K562 (cell line): Measurements from ENCODE around the gene KRT75. TPM values are rescaled to one million over a fixed set of nuclear protein-coding genes. Genes with fewer than 3 reads are reported as not detected.

Experiments
- ATAC-seq: fragments of 200-7000 bp; cut with Tn5 transposase; 3 replicates; pipeline ENCODE4 v1.9.1; 2020; ENCODE audit warnings: moderate library complexity
- BruUV-seq: library from RNA; stranded (reverse); fragments of 400-500 nt; replicated peaks from 2 replicates; lab custom pipeline; 2021; lab: Mats Ljungman, UMichigan
- CTCF ChIA-PET: fragments of 300-600 bp; formaldehyde crosslinking; extraction: SDS; loops from one replicate; lab custom pipeline; 2021; ENCODE audit warnings: low intra/inter-chr PET ratio; lab: Yijun Ruan, JAX
- POLR2A ChIA-PET: fragments of 300-600, 350-650 bp; sonication (Branson Sonifier 250); formaldehyde crosslinking; extraction: SDS; loops from one replicate; lab custom pipeline; 2021; ENCODE audit warnings: antibody characterized with exemption, inconsistent platforms; lab: Yijun Ruan, JAX
- DNase-seq, 4 experiments: peaks; one replicate each; pipeline versions ENCODE4 v3.0.0 to v3.0.0-alpha.2; 2011 to 2018; ENCODE audit warnings: low spot score in 3 of 4, mixed read lengths in 3 of 4; ENCODE audit errors: extremely low read depth in 1 of 4
- FAIRE-seq: peaks from 2 replicates; lab custom pipeline; 2011; peaks lifted over from hg19 to GRCh38; lab: Jason Lieb, UNC
- H2AFZ ChIP-seq: 2 replicates; pipeline ENCODE4 v1.6.0; 2011; ENCODE audit warnings: low read depth, low read length, control low read depth, inconsistent platforms
- H3K27ac ChIP-seq: fragments of 200-600 bp; 3 replicates; pipeline ENCODE4 v1.8.0; 2011; ENCODE audit warnings: low read depth, mild to moderate bottlenecking, control low read depth, inconsistent platforms, low read length, moderate library complexity, mixed read lengths; ENCODE audit errors: extremely low read depth
- H3K27me3 ChIP-seq, 2 experiments: fragments of 300-600 bp in 1 of 2; 2 replicates in 1 of 2; 3 replicates in 1 of 2; pipeline versions ENCODE4 v1.6.0 to v1.8.0; 2011; ENCODE audit warnings: inconsistent platforms in 2 of 2, low read length in 2 of 2, mild to moderate bottlenecking in 1 of 2, mixed read lengths in 1 of 2, moderate library complexity in 1 of 2; ENCODE audit not compliant: control insufficient read depth in 2 of 2, insufficient read depth in 2 of 2
- H3K36me3 ChIP-seq: fragments of 300-600 bp; 3 replicates; pipeline ENCODE4 v1.8.0; 2011; ENCODE audit warnings: mild to moderate bottlenecking, low read length, inconsistent platforms; ENCODE audit not compliant: control insufficient read depth, insufficient read depth
- H3K4me1 ChIP-seq, 2 experiments: fragments of 200-600 bp in 1 of 2; replicated peaks in 1 of 2; 2 replicates in 1 of 2; 3 replicates in 1 of 2; pipeline versions ENCODE4 v1.5.1 to v1.8.0; 2011; ENCODE audit warnings: inconsistent platforms in 2 of 2, low read length in 2 of 2, mild to moderate bottlenecking in 1 of 2, mixed read lengths in 1 of 2, moderate library complexity in 1 of 2; ENCODE audit not compliant: control insufficient read depth in 2 of 2, insufficient read depth in 2 of 2
- H3K4me2 ChIP-seq: 2 replicates; pipeline ENCODE4 v1.6.1; 2011; ENCODE audit warnings: low read length, control low read depth, inconsistent platforms, mixed read lengths; ENCODE audit not compliant: insufficient read depth
- H3K4me3 ChIP-seq: fragments of 200-600 bp; sonication (generic), shearing (Covaris generic); 2 replicates; pipeline ENCODE4 v1.5.1; 2016; ENCODE audit warnings: control low read depth, inconsistent platforms
- H3K79me2 ChIP-seq: fragments of 200-600 bp; 3 replicates; pipeline ENCODE4 v1.8.0; 2011; ENCODE audit warnings: low read length, inconsistent platforms; ENCODE audit not compliant: control insufficient read depth, insufficient read depth
- H3K9ac ChIP-seq, 2 experiments: 2 replicates each; pipeline versions ENCODE4 v1.6.0 to v1.6.1; 2011; ENCODE audit warnings: low read depth in 2 of 2, low read length in 2 of 2, control low read depth in 1 of 2, inconsistent platforms in 1 of 2, mild to moderate bottlenecking in 1 of 2, mixed read lengths in 1 of 2; ENCODE audit not compliant: insufficient read depth in 1 of 2
- H3K9me1 ChIP-seq: one replicate; pipeline ENCODE4 v1.6.0; 2011; ENCODE audit warnings: inconsistent platforms, mild to moderate bottlenecking, low read length, moderate library complexity; ENCODE audit not compliant: control insufficient read depth, insufficient read depth
- H3K9me3 ChIP-seq: replicated peaks from 2 replicates; pipeline ENCODE4 v1.5.1; 2011; ENCODE audit warnings: low read depth, low read length, inconsistent platforms; ENCODE audit not compliant: control insufficient read depth, insufficient read depth
- H4K20me1 ChIP-seq: replicated peaks from 2 replicates; pipeline ENCODE4 v1.6.1; 2011; ENCODE audit warnings: low read length, inconsistent platforms, mixed read lengths; ENCODE audit not compliant: control insufficient read depth, insufficient read depth
- CBX2 ChIP-seq: fragments of 200-600 bp; sonication (generic); IDR thresholded peaks from one replicate; pipeline ENCODE4 v1.6.1; 2012; ENCODE audit warnings: mild to moderate bottlenecking, low read length, inconsistent platforms; ENCODE audit not compliant: insufficient read depth, poor library complexity, severe bottlenecking
- FOXA1 ChIP-seq: fragments of 450-650 bp; IDR thresholded peaks from 2 replicates; pipeline ENCODE4 v1.6.1; 2016; ENCODE audit warnings: mild to moderate bottlenecking, borderline replicate concordance
- KDM1A ChIP-seq, 2 experiments: fragments of 450-650 bp; IDR thresholded peaks; 2 replicates each; pipeline ENCODE4 v1.6.1; 2016; ENCODE audit warnings: mild to moderate bottlenecking in 2 of 2
- MCM5 ChIP-seq: fragments of 450-650 bp; IDR thresholded peaks from 2 replicates; pipeline ENCODE4 v1.6.1; 2016; ENCODE audit warnings: low read depth
- RBM15 ChIP-seq: fragments of 200-400 bp; formaldehyde crosslinking; IDR thresholded peaks from 2 replicates; pipeline ENCODE4 v1.6.1; 2018; ENCODE audit warnings: mild to moderate bottlenecking, low read length, moderate library complexity; ENCODE audit not compliant: insufficient read depth
- STAT5A ChIP-seq: IDR thresholded peaks from 2 replicates; pipeline ENCODE4 v1.6.1; 2012; ENCODE audit warnings: low read length, inconsistent platforms, borderline replicate concordance
- TCF7 ChIP-seq: sonication (generic); IDR thresholded peaks from 2 replicates; pipeline ENCODE4 v1.6.1; 2016; ENCODE audit warnings: antibody characterized with exemption, borderline replicate concordance
- TRIM25 ChIP-seq: fragments of 450-650 bp; IDR thresholded peaks from 2 replicates; pipeline ENCODE4 v1.7.0; 2016; ENCODE audit warnings: borderline replicate concordance
- ZNF121 ChIP-seq: sonication (generic); formaldehyde crosslinking; conservative IDR thresholded peaks from 2 replicates; pipeline ENCODE4 v1.8.0; 2022; ENCODE audit warnings: missing genetic modification reagents
- WGBS: fragments of 100-300 bp; shearing (Covaris generic); methylation state at CpG from one replicate; pipeline ENCODE4 v1.1.6; 2016; ENCODE audit warnings: low coverage, mixed read lengths; ENCODE audit not compliant: insufficient coverage; ENCODE audit errors: missing lambda C conversion rate; 5-methylcytosine and 5-hydroxymethylcytosine counted together
- in situ Hi-C: fragments of 300-500 bp; cut with MboI; formaldehyde crosslinking; loops from 4 replicates; pipeline ENCODE4 v1.15.0; 2018; ENCODE audit warnings: inconsistent platforms, mixed read lengths
- intact Hi-C: fragments of 100-400 bp; cut with micrococcal nuclease; formaldehyde crosslinking; loops from 2 replicates; pipeline ENCODE4 v1.14.2; 2022
- polyA plus RNA-seq, 8 experiments: library from polyadenylated mRNA; depleted of rRNA in 4 of 8; stranded (reverse) in 5 of 8; unstranded in 3 of 8; fragments of >200 nt; fragmentation: Nextera tagmentation in 2 of 8; fragmentation: Illumina TruSeq in 1 of 8; extraction: Ambion mirVana in 2 of 8; extraction: Trizol in 1 of 8; gene quantifications; 2 replicates each; pipeline versions ENCODE4 v1.2.1 to v1.2.3, GENCODE V29; 2011 to 2014; ENCODE audit warnings: inconsistent platforms in 1 of 8, missing spikeins in 1 of 8
- total RNA-seq, 7 experiments: library from RNA; depleted of rRNA in 6 of 7; stranded (reverse); fragments of >200 nt in 6 of 7; fragmentation: Illumina TruSeq in 2 of 7; extraction: Trizol in 2 of 7; gene quantifications; 2 replicates each; pipeline versions ENCODE4 v1.2.1 to v1.2.3, GENCODE V29; 2011 to 2021; ENCODE audit warnings: low replicate concordance in 1 of 7
- TF ChIP-seq, protein P1 (sequence below): fragments of 450-650 bp; IDR thresholded peaks from 2 replicates; pipeline ENCODE4 v1.6.1; 2016; ENCODE audit warnings: mild to moderate bottlenecking, moderate library complexity

Gene KRT75
- total and polyA plus RNA-seq, 9 of the 15 experiments (the other 6 are each of a cell fraction or from before 2014, with no cell fraction given): not detected

DNA sequence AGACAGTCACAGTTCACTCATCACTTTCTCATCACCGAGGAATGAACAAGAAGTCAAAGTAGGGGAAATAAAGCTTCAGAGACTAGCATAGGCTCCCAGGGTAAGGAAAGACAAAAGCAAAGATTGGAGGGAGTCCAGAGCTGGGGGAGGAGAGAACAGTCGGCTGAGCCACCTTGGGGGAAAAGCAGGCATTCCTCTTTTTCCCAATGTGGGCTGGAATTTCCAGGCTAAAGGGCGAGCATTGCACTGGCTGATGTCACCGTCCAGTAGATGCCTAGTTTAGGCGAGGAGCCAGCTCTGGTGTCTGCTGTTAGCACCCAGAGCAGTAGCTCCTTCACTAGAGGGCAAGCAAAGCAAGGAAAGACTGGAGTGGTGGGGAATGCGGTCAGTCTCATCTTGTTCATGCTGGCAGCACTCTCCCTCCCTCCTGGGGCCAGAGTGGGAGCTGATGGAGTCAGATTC lies 8.5 kb upstream of the KRT75 start:
- intact Hi-C loops (no loop called here), in situ Hi-C loops (no loop called here)
- no peak for ATAC-seq
- no peak overlapping the region for H3K4me3 ChIP-seq
- no peaks in the 10 kb centered on the region for H3K9me3 ChIP-seq
- DNase-seq: no peak
- H3K4me1 ChIP-seq: no peaks in the 10 kb centered on the region
- POLR2A ChIA-PET: no interaction called here
- peaks cover 2 to 36% of the 10 kb centered on the region in 2 experiments; a peak in 4 of 5 replicates for H3K27me3 ChIP-seq
- CTCF ChIA-PET: no interaction called here
- H3K4me2 ChIP-seq: no peak overlapping the region
- no peak overlapping the region for H3K9ac ChIP-seq
- BruUV-seq: no TSS peak
- no peaks in the 10 kb centered on the region for H3K79me2 ChIP-seq
- no peaks in the 10 kb centered on the region for H3K9me1 ChIP-seq
- H3K36me3 ChIP-seq: no peaks in the 10 kb centered on the region
- no peak for FAIRE-seq
- no peak overlapping the region for H2AFZ ChIP-seq
- H3K27ac ChIP-seq: no peak overlapping the region
- WGBS: 0% methylated on average over 6 of the region's 6 CpGs
- no peaks in the 10 kb centered on the region; the same call in 1 of the 2 replicates for H4K20me1 ChIP-seq
- TF ChIP-seq CBX2: no peak
- TF ChIP-seq FOXA1: no peak
- no peak for TF ChIP-seq ZNF121 (CRISPR knock-in tag)
- TF ChIP-seq STAT5A: no peak
- no peak for TF ChIP-seq MCM5
- TF ChIP-seq KDM1A (IDR thresholded peaks at IDR 0.05): no peak
- TF ChIP-seq TCF7: no peak
- no peak for TF ChIP-seq RBM15
- TF ChIP-seq, protein P1, sequence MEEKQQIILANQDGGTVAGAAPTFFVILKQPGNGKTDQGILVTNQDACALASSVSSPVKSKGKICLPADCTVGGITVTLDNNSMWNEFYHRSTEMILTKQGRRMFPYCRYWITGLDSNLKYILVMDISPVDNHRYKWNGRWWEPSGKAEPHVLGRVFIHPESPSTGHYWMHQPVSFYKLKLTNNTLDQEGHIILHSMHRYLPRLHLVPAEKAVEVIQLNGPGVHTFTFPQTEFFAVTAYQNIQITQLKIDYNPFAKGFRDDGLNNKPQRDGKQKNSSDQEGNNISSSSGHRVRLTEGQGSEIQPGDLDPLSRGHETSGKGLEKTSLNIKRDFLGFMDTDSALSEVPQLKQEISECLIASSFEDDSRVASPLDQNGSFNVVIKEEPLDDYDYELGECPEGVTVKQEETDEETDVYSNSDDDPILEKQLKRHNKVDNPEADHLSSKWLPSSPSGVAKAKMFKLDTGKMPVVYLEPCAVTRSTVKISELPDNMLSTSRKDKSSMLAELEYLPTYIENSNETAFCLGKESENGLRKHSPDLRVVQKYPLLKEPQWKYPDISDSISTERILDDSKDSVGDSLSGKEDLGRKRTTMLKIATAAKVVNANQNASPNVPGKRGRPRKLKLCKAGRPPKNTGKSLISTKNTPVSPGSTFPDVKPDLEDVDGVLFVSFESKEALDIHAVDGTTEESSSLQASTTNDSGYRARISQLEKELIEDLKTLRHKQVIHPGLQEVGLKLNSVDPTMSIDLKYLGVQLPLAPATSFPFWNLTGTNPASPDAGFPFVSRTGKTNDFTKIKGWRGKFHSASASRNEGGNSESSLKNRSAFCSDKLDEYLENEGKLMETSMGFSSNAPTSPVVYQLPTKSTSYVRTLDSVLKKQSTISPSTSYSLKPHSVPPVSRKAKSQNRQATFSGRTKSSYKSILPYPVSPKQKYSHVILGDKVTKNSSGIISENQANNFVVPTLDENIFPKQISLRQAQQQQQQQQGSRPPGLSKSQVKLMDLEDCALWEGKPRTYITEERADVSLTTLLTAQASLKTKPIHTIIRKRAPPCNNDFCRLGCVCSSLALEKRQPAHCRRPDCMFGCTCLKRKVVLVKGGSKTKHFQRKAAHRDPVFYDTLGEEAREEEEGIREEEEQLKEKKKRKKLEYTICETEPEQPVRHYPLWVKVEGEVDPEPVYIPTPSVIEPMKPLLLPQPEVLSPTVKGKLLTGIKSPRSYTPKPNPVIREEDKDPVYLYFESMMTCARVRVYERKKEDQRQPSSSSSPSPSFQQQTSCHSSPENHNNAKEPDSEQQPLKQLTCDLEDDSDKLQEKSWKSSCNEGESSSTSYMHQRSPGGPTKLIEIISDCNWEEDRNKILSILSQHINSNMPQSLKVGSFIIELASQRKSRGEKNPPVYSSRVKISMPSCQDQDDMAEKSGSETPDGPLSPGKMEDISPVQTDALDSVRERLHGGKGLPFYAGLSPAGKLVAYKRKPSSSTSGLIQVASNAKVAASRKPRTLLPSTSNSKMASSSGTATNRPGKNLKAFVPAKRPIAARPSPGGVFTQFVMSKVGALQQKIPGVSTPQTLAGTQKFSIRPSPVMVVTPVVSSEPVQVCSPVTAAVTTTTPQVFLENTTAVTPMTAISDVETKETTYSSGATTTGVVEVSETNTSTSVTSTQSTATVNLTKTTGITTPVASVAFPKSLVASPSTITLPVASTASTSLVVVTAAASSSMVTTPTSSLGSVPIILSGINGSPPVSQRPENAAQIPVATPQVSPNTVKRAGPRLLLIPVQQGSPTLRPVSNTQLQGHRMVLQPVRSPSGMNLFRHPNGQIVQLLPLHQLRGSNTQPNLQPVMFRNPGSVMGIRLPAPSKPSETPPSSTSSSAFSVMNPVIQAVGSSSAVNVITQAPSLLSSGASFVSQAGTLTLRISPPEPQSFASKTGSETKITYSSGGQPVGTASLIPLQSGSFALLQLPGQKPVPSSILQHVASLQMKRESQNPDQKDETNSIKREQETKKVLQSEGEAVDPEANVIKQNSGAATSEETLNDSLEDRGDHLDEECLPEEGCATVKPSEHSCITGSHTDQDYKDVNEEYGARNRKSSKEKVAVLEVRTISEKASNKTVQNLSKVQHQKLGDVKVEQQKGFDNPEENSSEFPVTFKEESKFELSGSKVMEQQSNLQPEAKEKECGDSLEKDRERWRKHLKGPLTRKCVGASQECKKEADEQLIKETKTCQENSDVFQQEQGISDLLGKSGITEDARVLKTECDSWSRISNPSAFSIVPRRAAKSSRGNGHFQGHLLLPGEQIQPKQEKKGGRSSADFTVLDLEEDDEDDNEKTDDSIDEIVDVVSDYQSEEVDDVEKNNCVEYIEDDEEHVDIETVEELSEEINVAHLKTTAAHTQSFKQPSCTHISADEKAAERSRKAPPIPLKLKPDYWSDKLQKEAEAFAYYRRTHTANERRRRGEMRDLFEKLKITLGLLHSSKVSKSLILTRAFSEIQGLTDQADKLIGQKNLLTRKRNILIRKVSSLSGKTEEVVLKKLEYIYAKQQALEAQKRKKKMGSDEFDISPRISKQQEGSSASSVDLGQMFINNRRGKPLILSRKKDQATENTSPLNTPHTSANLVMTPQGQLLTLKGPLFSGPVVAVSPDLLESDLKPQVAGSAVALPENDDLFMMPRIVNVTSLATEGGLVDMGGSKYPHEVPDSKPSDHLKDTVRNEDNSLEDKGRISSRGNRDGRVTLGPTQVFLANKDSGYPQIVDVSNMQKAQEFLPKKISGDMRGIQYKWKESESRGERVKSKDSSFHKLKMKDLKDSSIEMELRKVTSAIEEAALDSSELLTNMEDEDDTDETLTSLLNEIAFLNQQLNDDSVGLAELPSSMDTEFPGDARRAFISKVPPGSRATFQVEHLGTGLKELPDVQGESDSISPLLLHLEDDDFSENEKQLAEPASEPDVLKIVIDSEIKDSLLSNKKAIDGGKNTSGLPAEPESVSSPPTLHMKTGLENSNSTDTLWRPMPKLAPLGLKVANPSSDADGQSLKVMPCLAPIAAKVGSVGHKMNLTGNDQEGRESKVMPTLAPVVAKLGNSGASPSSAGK: no peak
- TF ChIP-seq TRIM25: no peak
